HEK293T (cell line): Measurements from ENCODE around the gene STBD1.

Source experiments
- CTBP1 ChIP-seq: fragments of 450-650 bp; IDR thresholded peaks from 2 replicates; pipeline ENCODE4 v1.6.1; 2016; ENCODE audit warnings: borderline replicate concordance
- ELF4 ChIP-seq: fragments of 450-650 bp; IDR thresholded peaks from 2 replicates; pipeline ENCODE4 v1.6.1; 2017; ENCODE audit warnings: antibody characterized with exemption
- FOXA1 ChIP-seq: fragments of 450-650 bp; IDR thresholded peaks from 2 replicates; pipeline ENCODE4 v1.6.1; 2016; ENCODE audit warnings: mild to moderate bottlenecking
- FOXM1 ChIP-seq: fragments of 450-650 bp; IDR thresholded peaks from 2 replicates; pipeline ENCODE4 v1.6.1; 2017; ENCODE audit warnings: mild to moderate bottlenecking, borderline replicate concordance
- HDGF ChIP-seq: fragments of 450-650 bp; IDR thresholded peaks from 2 replicates; pipeline ENCODE4 v1.6.1; 2017; ENCODE audit warnings: antibody characterized with exemption, borderline replicate concordance
- LEF1 ChIP-seq: fragments of 450-650 bp; IDR thresholded peaks from 2 replicates; pipeline ENCODE4 v1.6.1; 2017; ENCODE audit warnings: mild to moderate bottlenecking, borderline replicate concordance
- SP1 ChIP-seq: fragments of 450-650 bp; IDR thresholded peaks from 2 replicates; pipeline ENCODE4 v1.6.1; 2017
- ZNF384 ChIP-seq: fragments of 450-650 bp; IDR thresholded peaks from 2 replicates; pipeline ENCODE4 v1.6.1; 2016
- TF ChIP-seq, protein P1 (sequence below): fragments of 450-650 bp; IDR thresholded peaks from 2 replicates; pipeline ENCODE4 v1.6.1; 2016

DNA sequence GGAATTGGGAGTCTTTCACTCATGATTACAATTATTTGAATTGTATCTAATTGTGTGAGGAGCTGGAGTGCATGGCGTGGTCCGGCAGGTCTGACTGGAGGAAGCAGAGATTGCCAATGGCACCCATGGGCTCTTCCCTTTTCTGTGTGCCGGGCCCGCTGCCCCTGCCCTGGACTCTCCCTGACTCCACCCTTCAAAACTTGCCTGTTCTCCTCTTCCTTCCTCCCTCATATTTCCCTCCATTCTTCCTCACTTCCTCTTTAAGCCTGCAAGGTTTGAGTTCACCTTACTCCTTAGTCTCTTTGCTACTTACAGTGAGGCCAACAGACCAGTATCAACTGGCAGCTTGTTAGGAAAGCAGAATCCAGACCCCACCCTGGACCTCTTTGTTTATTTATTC, 6.5 kb upstream of the STBD1 start:
- no peak for TF ChIP-seq FOXA1
- TF ChIP-seq CTBP1, result no peak
- no peak for TF ChIP-seq ZNF384
- TF ChIP-seq LEF1, result no peak
- no peak for TF ChIP-seq ELF4
- TF ChIP-seq, protein P1, sequence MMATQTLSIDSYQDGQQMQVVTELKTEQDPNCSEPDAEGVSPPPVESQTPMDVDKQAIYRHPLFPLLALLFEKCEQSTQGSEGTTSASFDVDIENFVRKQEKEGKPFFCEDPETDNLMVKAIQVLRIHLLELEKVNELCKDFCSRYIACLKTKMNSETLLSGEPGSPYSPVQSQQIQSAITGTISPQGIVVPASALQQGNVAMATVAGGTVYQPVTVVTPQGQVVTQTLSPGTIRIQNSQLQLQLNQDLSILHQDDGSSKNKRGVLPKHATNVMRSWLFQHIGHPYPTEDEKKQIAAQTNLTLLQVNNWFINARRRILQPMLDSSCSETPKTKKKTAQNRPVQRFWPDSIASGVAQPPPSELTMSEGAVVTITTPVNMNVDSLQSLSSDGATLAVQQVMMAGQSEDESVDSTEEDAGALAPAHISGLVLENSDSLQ, result no peak
- TF ChIP-seq FOXM1, result no peak
- no peak for TF ChIP-seq SP1
- no peak for TF ChIP-seq HDGF
